GM20431 (cell line): ENCODE results near the gene P3H2.
"Not testable (repeated sequence)": the region's sequence is repeated elsewhere in the genome, so short reads cannot be mapped to it uniquely, and the experiment has no call there.

Source experiments
- in situ Hi-C: fragments of 300-500 bp; cut with MseI, MboI; formaldehyde crosslinking; loops from one replicate; pipeline ENCODE4 v1.15.0; 2020; ENCODE audit warnings: low sequenced_read_pairs; ENCODE audit not compliant: unreplicated experiment

Gene P3H2

GRCh38 chr3:190120269-190121060 lies at the start of gene P3H2:
Gene P3H2 (minus strand): TSS chr3:190120897. CDS start chr3:190120731, 166 bp downstream.
- in situ Hi-C loops = no loop called here

- in situ Hi-C loops = no loop called here
Measured at GRCh38 chr3:190169877-190170276, 49.2 kb upstream of the P3H2 start.

- in situ Hi-C loops = no loop called here
Measured at GRCh38 chr3:190169243-190169642, 48.5 kb upstream of the P3H2 start.

GRCh38 chr3:190167936-190168680 lies 47.4 kb upstream of the P3H2 start:
- in situ Hi-C loops = no loop called here

GRCh38 chr3:190166948-190167347 lies 46.3 kb upstream of the P3H2 start:
- in situ Hi-C loops = no loop called here

- in situ Hi-C loops = no loop called here
Measured at GRCh38 chr3:190165253-190165652, 44.6 kb upstream of the P3H2 start.

GRCh38 chr3:190162013-190162412 lies 41.3 kb upstream of the P3H2 start:
- in situ Hi-C loops = not testable (repeated sequence)

GRCh38 chr3:190159902-190160435 lies 39.3 kb upstream of the P3H2 start:
- in situ Hi-C loops = no loop called here

- in situ Hi-C loops = no loop called here
Measured at GRCh38 chr3:190158261-190158660, 37.6 kb upstream of the P3H2 start.

- in situ Hi-C loops = no loop called here
Measured at GRCh38 chr3:190155752-190156151, 35.1 kb upstream of the P3H2 start.

- in situ Hi-C loops = no loop called here
Measured at GRCh38 chr3:190150681-190151080, 30.0 kb upstream of the P3H2 start.

- in situ Hi-C loops = not testable (repeated sequence)
Measured at GRCh38 chr3:190149830-190150619, 29.3 kb upstream of the P3H2 start.

GRCh38 chr3:190144793-190145192 lies 24.1 kb upstream of the P3H2 start:
- in situ Hi-C loops = not testable (repeated sequence)

- in situ Hi-C loops = no loop called here
Measured at GRCh38 chr3:190142041-190142440, 21.3 kb upstream of the P3H2 start.

- in situ Hi-C loops = no loop called here
Measured at GRCh38 chr3:190139365-190139764, 18.7 kb upstream of the P3H2 start.

- in situ Hi-C loops = no loop called here
Measured at GRCh38 chr3:190132371-190132770, 11.7 kb upstream of the P3H2 start.

- in situ Hi-C loops = no loop called here
Measured at GRCh38 chr3:190131329-190131728, 10.6 kb upstream of the P3H2 start.

- in situ Hi-C loops = no loop called here
Measured at GRCh38 chr3:190130696-190131095, 10.0 kb upstream of the P3H2 start.

GRCh38 chr3:190130037-190130436 lies 9.3 kb upstream of the P3H2 start:
- in situ Hi-C loops = no loop called here

GRCh38 chr3:190127797-190128196 lies 7.1 kb upstream of the P3H2 start:
- in situ Hi-C loops = no loop called here
